ENCODE results near the gene SLC22A31.
"Not testable (repeated sequence)": the region's sequence is repeated elsewhere in the genome, so short reads cannot be mapped to it uniquely, and the experiment has no call there.

The SLC22A31 gene

GRCh38 chr16:89200124-89200849 lies at the start of gene SLC22A31:
Gene SLC22A31, minus strand, starts transcription at chr16:89200537. Its CDS starts 36 bp downstream, at chr16:89200501.
- no peak for DNase-seq (ENCODE audit: low spot score)

DNA sequence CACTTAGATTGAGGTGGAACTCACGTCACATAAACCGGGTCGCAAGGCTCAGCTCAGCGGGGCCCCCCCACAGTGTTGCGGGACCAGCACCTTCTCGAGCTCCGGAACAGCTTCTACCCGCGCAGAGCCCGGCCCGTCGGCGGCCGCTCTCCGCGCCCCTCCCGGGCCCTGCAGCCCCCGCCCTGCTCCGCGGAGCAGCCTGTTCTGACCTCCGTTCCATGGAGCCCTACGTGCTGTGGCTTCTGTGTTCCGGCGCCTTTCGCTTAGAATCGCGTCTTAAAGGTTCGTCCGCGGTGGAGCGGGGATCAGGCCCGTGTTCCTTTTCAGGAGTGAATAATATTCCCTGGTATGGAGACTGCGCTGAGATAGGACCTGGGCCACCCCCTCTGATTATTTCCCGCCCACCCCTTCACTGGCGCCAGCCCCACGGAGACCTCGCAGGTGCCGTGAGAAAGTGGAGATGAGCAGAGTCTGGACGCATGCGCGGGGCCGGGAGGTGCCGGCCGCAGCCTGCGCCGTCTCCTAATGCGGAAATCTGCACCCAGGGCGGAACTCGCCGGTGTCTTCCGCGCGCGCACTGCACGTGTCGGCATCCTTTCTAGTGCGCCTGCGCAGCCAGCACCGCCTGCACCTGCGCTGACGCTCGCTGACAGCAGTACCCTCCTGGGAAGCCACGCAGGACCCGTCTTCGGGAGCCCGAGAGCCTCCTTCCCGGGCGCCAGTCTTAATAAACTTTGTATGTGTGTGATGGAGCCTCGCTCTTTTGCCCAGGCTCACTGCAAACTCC lies 48.1 kb upstream of the SLC22A31 start:
- DNase-seq (ENCODE audit: low spot score) = no peak

- DNase-seq (ENCODE audit: low spot score) = not testable (repeated sequence)
Measured at GRCh38 chr16:89247734-89248075, 47.4 kb upstream of the SLC22A31 start.

DNA sequence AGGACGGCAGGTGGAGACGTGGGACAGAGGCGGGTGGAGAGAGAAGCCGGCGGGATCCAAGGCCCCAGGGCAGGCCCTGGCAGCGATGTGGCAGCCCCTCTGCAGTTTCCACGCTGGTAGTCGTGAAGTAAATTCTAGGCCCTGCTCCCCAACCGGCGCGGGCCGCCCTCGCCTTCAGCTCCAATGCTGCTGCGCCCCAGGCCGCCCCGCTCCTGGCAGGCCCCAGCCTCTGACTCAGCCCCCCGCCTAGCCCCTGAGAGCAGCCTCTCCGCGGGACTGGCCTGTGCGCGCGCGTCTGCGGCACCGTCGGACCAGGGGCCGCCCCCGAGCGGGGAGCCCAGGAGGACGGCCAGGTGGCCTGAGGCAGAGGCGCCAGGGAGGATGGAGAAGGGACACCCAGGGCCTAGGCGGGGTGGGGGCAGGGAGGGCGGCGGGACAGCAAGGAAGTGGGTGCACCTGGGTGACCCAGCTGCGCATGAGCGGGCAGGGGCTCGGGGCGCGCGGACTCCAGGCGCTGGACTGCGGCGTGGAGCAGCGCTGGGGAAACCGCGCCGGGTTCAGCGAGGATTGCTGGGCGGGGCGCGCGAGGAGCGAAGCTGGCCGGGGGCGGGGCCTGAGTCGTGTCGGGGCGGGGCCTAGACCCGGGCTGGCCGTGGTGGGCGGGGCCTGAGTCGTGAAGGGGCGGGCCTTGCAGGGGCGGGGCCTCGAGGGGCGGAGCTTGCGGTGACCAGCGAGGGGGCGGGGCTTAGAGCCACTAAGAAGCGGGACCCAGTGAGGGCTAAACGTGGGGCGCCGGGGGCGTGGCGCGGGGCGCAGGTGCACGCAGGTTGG lies 46.8 kb upstream of the SLC22A31 start:
- peak; percentile 95 for DNase-seq (ENCODE audit: low spot score)

DNA sequence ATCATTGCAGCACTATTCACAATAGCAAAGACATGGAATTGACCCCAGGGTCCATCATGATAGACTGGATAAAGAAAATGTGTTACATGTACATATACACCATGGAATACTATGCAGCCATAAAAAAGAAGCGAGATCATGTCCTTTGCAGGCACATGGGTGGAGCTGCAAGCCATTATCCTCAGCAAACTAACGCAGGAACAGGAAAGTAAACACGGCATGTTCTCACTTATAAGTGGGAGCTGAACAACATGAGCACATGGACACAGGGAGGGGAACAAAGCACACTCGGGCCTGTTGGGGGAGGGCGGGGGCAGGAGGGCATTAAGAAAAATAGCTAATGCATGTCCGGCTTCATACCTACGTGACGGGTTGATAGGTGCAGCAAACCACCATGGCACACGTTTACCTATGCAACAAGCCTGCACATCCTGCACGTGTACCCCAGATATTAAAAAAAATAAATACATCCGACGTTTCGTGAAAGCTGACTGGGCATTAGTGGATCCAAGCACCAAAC lies 46.1 kb upstream of the SLC22A31 start:
- no peak for DNase-seq (ENCODE audit: low spot score)

DNA sequence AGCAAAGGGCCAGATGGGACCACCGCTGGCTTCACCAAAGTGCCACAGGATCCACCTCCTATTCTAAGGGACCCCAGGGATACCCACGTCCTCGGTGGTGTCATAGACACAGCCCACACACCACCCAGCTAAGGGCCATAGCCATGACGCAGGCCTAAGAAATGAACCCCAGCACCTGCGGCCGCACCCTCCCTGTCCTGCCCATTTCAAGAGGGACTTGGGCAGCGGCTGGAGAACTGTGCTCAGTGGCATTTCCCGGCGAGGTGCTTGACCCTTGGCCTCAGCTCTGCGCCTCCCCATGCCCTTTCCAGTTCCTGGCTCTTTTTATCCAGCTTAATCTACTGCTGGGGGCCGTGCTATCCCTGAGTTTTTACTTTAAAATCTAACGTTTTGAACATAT lies 44.4 kb upstream of the SLC22A31 start:
- no peak for DNase-seq (ENCODE audit: low spot score)

GRCh38 chr16:89244264-89244663 lies 43.9 kb upstream of the SLC22A31 start:
- DNase-seq (ENCODE audit: low spot score) = not testable (repeated sequence)

DNA sequence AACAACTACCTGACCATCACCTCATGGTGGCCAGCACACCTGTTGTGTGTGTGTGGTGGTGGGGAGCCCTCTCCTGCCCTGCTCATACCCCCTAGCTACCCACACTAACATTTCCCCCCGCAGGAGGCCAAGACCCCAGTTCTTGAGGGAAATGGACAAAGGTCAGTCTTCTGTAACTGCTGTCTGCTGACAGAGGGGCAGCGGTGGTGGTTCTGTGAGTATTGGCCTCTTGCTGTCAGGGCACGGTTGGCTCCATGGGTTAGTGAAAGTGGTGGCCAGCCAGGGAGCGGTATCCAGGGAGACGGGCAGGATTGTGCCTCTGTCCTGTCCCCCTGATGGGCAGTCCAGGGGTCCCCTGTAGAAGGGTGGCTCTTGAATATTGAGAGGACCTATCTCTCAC lies 43.3 kb upstream of the SLC22A31 start:
- no peak for DNase-seq (ENCODE audit: low spot score)

DNA sequence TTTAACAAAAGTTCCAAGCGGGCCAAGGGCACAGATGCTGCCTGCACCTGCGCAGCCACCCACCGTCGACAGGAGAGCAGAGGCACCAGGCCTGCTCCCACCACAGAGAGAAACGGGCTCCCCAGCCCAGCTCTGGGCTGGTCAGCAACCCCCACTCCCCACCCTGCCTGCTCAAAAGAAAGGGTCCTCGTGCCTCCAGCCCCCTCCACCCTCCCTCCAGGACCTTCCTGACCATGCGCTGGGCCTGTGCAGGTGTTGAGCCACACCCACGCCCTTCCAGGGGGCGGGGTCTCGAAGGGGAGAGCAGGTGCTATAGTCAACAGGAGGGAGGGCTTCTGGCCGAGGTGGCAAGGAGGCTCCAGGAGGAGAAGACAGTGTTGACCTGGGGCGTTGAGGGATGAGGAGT lies 42.5 kb upstream of the SLC22A31 start:
- no peak for DNase-seq (ENCODE audit: low spot score)

GRCh38 chr16:89241187-89242007 lies 41.1 kb upstream of the SLC22A31 start:
- peak; percentile 72 for DNase-seq (ENCODE audit: low spot score)

- DNase-seq (ENCODE audit: low spot score) = no peak
Measured at GRCh38 chr16:89237733-89238132, 37.4 kb upstream of the SLC22A31 start.

- no peak for DNase-seq (ENCODE audit: low spot score)
Measured at GRCh38 chr16:89233678-89234490, 33.5 kb upstream of the SLC22A31 start.

GRCh38 chr16:89232107-89232506 lies 31.8 kb upstream of the SLC22A31 start:
- no peak for DNase-seq (ENCODE audit: low spot score)

DNA sequence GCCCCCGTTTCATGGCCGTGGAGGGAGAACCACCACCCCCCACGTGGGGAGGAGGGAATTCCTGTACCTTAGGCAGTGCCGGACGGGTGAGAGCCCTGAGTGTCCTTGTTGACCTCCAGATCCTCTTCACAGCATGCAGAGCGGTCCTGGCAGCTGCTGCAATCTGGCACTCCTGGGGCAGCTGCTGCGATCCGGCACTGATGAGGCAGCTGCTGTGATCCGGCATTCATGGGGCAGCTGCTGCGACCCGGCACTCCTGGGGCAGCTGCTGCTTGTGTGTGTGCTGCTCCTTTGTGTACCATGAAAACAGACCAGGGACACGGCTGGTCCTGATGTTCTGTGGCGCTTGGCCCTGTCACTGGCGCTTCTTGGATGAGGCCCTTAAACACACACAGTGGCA lies 29.9 kb upstream of the SLC22A31 start:
- DNase-seq (ENCODE audit: low spot score) = no peak

GRCh38 chr16:89224665-89225064 lies 24.3 kb upstream of the SLC22A31 start:
- no peak for DNase-seq (ENCODE audit: low spot score)

DNA sequence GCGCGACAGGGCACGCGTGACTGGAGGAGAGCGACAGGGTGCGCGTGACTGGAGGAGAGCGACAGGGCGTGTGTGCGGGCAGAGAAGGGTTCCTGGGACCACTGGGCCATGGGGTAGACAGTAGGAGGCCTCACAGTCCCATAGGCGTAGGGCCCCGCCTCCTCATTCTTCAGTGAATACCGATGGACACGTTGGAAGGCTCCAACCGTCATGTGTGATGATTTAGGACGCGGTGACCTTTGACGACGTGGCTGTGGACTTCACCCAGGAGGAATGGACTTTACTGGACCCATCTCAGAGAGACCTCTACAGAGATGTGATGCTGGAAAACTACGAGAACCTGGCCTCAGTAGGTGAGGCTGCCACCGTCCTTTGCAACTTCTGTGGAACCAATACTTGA lies 22.6 kb upstream of the SLC22A31 start:
- DNase-seq (ENCODE audit: low spot score) = no peak

- DNase-seq (ENCODE audit: low spot score) = no peak
Measured at GRCh38 chr16:89221604-89222003, 21.3 kb upstream of the SLC22A31 start.

DNA sequence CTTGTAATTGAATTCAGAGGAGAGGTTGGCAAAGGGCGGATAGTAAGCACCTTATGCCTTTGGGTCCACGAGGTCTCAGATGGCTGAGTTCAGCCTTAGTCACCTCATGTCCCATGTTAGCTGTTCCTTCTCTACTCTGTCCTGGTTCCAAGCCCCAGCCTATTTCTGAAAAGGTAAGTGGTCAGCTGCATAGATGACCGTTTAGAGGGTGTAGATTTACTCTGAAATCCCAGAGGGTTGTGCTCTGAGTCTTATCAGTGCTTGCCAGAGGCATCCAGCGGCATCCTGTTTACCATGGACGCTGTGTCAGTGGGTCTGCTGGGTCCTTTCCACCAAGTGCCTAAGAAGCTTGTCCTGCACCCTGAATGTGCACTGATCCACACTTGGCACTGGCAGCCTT lies 19.0 kb upstream of the SLC22A31 start:
- DNase-seq (ENCODE audit: low spot score) = no peak

GRCh38 chr16:89217388-89218191 lies 17.3 kb upstream of the SLC22A31 start, which contains the start of gene ZNF778:
Gene ZNF778, plus strand, starts transcription at chr16:89217703. Its CDS starts 3,425 bp downstream, at chr16:89221128.
- peak; percentile 82 for DNase-seq (ENCODE audit: low spot score)

DNA sequence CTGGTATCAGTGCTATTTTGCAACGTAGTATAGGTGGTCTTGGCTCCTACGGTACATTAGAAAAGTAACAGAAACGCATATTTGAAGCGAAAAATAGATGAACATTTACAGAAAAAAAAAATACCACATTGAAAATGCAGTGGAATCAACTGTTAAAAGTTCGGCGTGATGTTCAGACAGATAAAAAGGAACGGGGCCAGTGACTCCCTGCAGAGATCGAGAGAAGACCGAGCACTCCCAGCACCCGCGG lies 16.7 kb upstream of the SLC22A31 start:
- DNase-seq (ENCODE audit: low spot score) = no peak
